ENCODE data around the gene GRK5.
A peak's percentile ranks its signal among the peaks of the same experiment; 100 is the strongest.

GRK5 gene

GRCh38 chr10:119278126-119278709, 70.8 kb downstream of the GRK5 start:
- DNase-seq: no peak

- no peak for DNase-seq
Observed at GRCh38 chr10:119279441-119279840, 72.1 kb downstream of the GRK5 start.

GRCh38 chr10:119281581-119282071, 74.3 kb downstream of the GRK5 start:
- no peak for DNase-seq

- DNase-seq: no peak
Observed at GRCh38 chr10:119282446-119282845, 75.1 kb downstream of the GRK5 start.

- no peak for DNase-seq
Observed at GRCh38 chr10:119283387-119283786, 76.0 kb downstream of the GRK5 start.

- DNase-seq: no peak
Observed at GRCh38 chr10:119283818-119284217, 76.4 kb downstream of the GRK5 start.

- DNase-seq: no peak
Observed at GRCh38 chr10:119284679-119285096, 77.3 kb downstream of the GRK5 start.

GRCh38 chr10:119285495-119286267, 78.3 kb downstream of the GRK5 start:
- DNase-seq: peak in 1 of 3 donors; percentile 14

- DNase-seq: no peak
Observed at GRCh38 chr10:119286516-119286915, 79.1 kb downstream of the GRK5 start.

- DNase-seq: no peak
Observed at GRCh38 chr10:119286983-119287633, 79.7 kb downstream of the GRK5 start.

- no peak for DNase-seq
Observed at GRCh38 chr10:119288574-119289001, 81.2 kb downstream of the GRK5 start.

GRCh38 chr10:119289227-119289920, 82.0 kb downstream of the GRK5 start:
- DNase-seq: peak in 1 of 3 donors; percentile 9

GRCh38 chr10:119290301-119291048, 83.1 kb downstream of the GRK5 start:
- DNase-seq: no peak

GRCh38 chr10:119291223-119291900, 84.0 kb downstream of the GRK5 start:
- DNase-seq: no peak

GRCh38 chr10:119292968-119293760, 85.8 kb downstream of the GRK5 start:
- no peak for DNase-seq

GRCh38 chr10:119296703-119297102, 89.3 kb downstream of the GRK5 start:
- no peak for DNase-seq

GRCh38 chr10:119297207-119297968, 90.0 kb downstream of the GRK5 start:
- no peak for DNase-seq

GRCh38 chr10:119298810-119299209, 91.4 kb downstream of the GRK5 start:
- DNase-seq: no peak

- no peak for DNase-seq
Observed at GRCh38 chr10:119299531-119299930, 92.2 kb downstream of the GRK5 start.

- DNase-seq: peak; percentile 23 to 45 (median 34)
Observed at GRCh38 chr10:119301397-119301796, 94.0 kb downstream of the GRK5 start.
